ENCODE results near the gene RNF32. TPM values are rescaled to one million over a fixed set of nuclear protein-coding genes. Genes with fewer than 3 reads are reported as not detected.

The RNF32 gene
- total RNA-seq, 2 donors from 2014 or later: 2.4 to 7.3 TPM

DNA sequence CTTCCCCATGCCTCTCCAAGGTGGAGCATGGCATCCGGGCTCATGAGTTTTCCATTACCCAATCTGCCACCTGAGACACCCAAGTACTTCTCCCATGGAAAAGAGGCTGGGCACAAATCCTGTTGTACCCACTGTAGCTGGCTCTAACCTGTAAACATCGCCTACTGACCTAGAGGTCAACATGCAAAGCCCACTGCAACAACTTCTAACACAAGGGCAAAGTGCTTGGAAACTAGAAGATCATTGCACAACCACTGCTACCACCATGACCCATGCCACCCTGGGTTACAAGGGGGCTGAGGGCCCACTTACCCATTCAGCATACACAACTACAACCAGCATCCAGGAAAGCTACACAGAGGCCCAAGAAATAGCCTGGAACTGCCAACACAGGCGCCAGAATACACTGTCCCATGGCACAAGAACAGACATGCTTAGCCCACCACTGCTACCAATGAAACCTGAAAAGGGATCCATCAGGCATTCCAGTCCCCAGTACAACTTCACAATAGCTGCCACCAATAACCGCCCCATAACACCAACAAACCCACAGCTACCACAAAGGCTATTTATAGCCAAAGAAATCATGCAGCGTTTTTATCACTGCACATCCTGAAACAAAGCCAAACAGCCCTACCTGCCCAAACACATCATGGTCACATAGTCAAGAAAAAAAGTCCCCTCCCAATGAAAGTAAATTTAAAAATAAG lies 63.4 kb downstream of the RNF32 start:
- Histone ChIP-seq H3K4me1 (replicated peaks) (no peaks in the 10 kb centered on the region), H3K27me3 (replicated peaks; ENCODE audit: insufficient read depth) (no peaks in the 10 kb centered on the region), H3K4me3 (no peak overlapping the region), H3K9me3 (no peaks in the 10 kb centered on the region), H3K36me3 (no peaks in the 10 kb centered on the region), H3K27ac (no peak overlapping the region)
- TF ChIP-seq CTCF (IDR thresholded peaks at IDR 0.05) (no peak), POLR2AphosphoS5 (IDR thresholded peaks at IDR 0.05) (no peak), POLR2A (IDR thresholded peaks at IDR 0.05) (no peak)
- no peak for DNase-seq (ENCODE audit: low spot score)
- intact Hi-C loops (cut with DNase I): no loop called here
- WGBS: 64% methylated on average over 5 of the region's 5 CpGs

- H3K36me3 ChIP-seq: no peaks in the 10 kb centered on the region
- H3K4me3 ChIP-seq: no peak overlapping the region
- intact Hi-C loops (cut with DNase I): no loop called here
- H3K4me1 ChIP-seq (replicated peaks): no peaks in the 10 kb centered on the region
- no peak overlapping the region for H3K27ac ChIP-seq
- WGBS: 76% methylated on average over 4 of the region's 4 CpGs
- no peak for DNase-seq (ENCODE audit: low spot score)
- no peaks in the 10 kb centered on the region for H3K9me3 ChIP-seq
- no peak for TF ChIP-seq POLR2AphosphoS5 (IDR thresholded peaks at IDR 0.05)
- no peak for TF ChIP-seq CTCF (IDR thresholded peaks at IDR 0.05)
- TF ChIP-seq POLR2A (IDR thresholded peaks at IDR 0.05): no peak
- H3K27me3 ChIP-seq (replicated peaks; ENCODE audit: insufficient read depth): no peaks in the 10 kb centered on the region
These were observed 81.7 kb downstream of the RNF32 start for GRCh38 chr7:156722043-156722826.

- Histone ChIP-seq H3K27ac (peak overlapping the region in 1 of 2 donors; percentile 32), H3K27me3 (replicated peaks; ENCODE audit: insufficient read depth) (no peaks in the 10 kb centered on the region), H3K36me3 (no peaks in the 10 kb centered on the region), H3K9me3 (no peaks in the 10 kb centered on the region), H3K4me3 (no peak overlapping the region), H3K4me1 (replicated peaks) (no peaks in the 10 kb centered on the region)
- peak; percentile 53 for TF ChIP-seq POLR2AphosphoS5 (IDR thresholded peaks at IDR 0.05)
- TF ChIP-seq POLR2A (IDR thresholded peaks at IDR 0.05): no peak
- 31% methylated on average over 5 of the region's 5 CpGs for WGBS
- intact Hi-C loops (cut with DNase I): no loop called here
- DNase-seq (ENCODE audit: low spot score): no peak
These were observed 84.5 kb downstream of the RNF32 start for GRCh38 chr7:156725073-156725472.

DNA sequence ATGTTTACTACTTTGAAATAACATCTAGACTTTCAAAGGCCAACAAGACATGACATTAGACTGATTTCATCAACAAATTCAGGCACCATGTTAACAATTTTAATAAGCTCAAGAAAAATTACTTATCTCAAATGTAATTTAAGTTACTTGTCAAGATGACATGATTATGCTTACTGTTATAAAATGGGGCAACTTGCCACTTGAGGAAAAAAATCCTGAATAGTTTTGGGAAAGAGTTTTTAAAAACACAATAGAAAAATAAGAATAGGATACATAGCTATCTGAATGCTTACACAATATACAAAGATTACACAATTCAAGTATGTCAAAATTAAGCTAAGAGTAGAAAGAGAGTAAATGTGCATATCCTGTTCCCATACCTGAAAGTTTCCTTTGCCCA lies 85.4 kb downstream of the RNF32 start:
- no peaks in the 10 kb centered on the region for H3K27me3 ChIP-seq (replicated peaks; ENCODE audit: insufficient read depth)
- H3K36me3 ChIP-seq: no peaks in the 10 kb centered on the region
- H3K4me3 ChIP-seq: no peak overlapping the region
- no peaks in the 10 kb centered on the region for H3K9me3 ChIP-seq
- no peaks in the 10 kb centered on the region for H3K4me1 ChIP-seq (replicated peaks)
- no peak for DNase-seq (ENCODE audit: low spot score)
- intact Hi-C loops (cut with DNase I): no loop called here
- TF ChIP-seq POLR2A (IDR thresholded peaks at IDR 0.05) (no peak), CTCF (IDR thresholded peaks at IDR 0.05) (no peak), POLR2AphosphoS5 (IDR thresholded peaks at IDR 0.05) (no peak)
- peak overlapping the region in 1 of 2 donors; percentile 32 for H3K27ac ChIP-seq
